Liver (tissue), 9 donors: ENCODE measurements around the gene ARPIN. TPM values are rescaled to one million over a fixed set of nuclear protein-coding genes. Genes with fewer than 3 reads are reported as not detected.

Experiments used
- DNase-seq: peaks from one replicate; pipeline ENCODE4 v3.0.0-alpha.2; 2017; ENCODE audit warnings: low spot score
- H3K27ac ChIP-seq, 2 donors: one replicate each; pipeline ENCODE4 v1.7.0; 2013; ENCODE audit warnings: inconsistent platforms in 2 of 2, low read length in 2 of 2, control low read depth in 1 of 2, low read depth in 1 of 2, mild to moderate bottlenecking in 1 of 2
- H3K27me3 ChIP-seq, 4 donors: one replicate each; pipeline versions ENCODE4 v1.6.1 to v1.7.0; 2013; ENCODE audit warnings: low read length in 3 of 4, inconsistent platforms in 1 of 4, mild to moderate bottlenecking in 1 of 4, moderate library complexity in 1 of 4; ENCODE audit not compliant: control insufficient read depth in 4 of 4, insufficient read depth in 4 of 4
- H3K36me3 ChIP-seq, 4 donors: one replicate each; pipeline versions ENCODE4 v1.6.1 to v1.7.0; 2013; ENCODE audit warnings: low read length in 3 of 4, mild to moderate bottlenecking in 3 of 4, low read depth in 1 of 4, moderate library complexity in 1 of 4; ENCODE audit not compliant: control insufficient read depth in 4 of 4, insufficient read depth in 3 of 4
- H3K4me1 ChIP-seq, 4 donors: one replicate each; pipeline versions ENCODE4 v1.6.1 to v1.7.0; 2013; ENCODE audit warnings: low read length in 3 of 4, mild to moderate bottlenecking in 3 of 4, moderate library complexity in 1 of 4; ENCODE audit not compliant: control insufficient read depth in 4 of 4, insufficient read depth in 4 of 4
- H3K4me3 ChIP-seq, 3 donors: one replicate each; pipeline versions ENCODE4 v1.6.1 to v1.7.0; 2013; ENCODE audit warnings: low read length in 3 of 3, control low read depth in 1 of 3, low read depth in 1 of 3, mild to moderate bottlenecking in 1 of 3
- H3K9ac ChIP-seq, 2 donors: one replicate each; pipeline ENCODE4 v1.7.0; 2013; ENCODE audit warnings: low read length in 2 of 2, mild to moderate bottlenecking in 2 of 2, moderate library complexity in 2 of 2, control low read depth in 1 of 2, low read depth in 1 of 2
- H3K9me3 ChIP-seq, 4 donors: one replicate each; pipeline versions ENCODE4 v1.6.1 to v1.7.0; 2013; ENCODE audit warnings: low read length in 3 of 4; ENCODE audit not compliant: control insufficient read depth in 4 of 4
- EGR1 ChIP-seq, 2 donors: IDR thresholded peaks; 2 replicates each; pipeline ENCODE4 v1.6.1; 2016 to 2018; ENCODE audit warnings: antibody characterized with exemption in 2 of 2, low read depth in 2 of 2
- FOXA1 ChIP-seq: IDR thresholded peaks from 2 replicates; pipeline ENCODE4 v1.6.1; 2016; ENCODE audit warnings: antibody characterized with exemption
- FOXA2 ChIP-seq: IDR thresholded peaks from 2 replicates; pipeline ENCODE4 v1.6.1; 2016; ENCODE audit warnings: antibody characterized with exemption
- GABPA ChIP-seq, 2 donors: IDR thresholded peaks in 1 of 2; conservative IDR thresholded peaks in 1 of 2; 2 replicates each; pipeline ENCODE4 v1.6.1; 2016; ENCODE audit warnings: antibody characterized with exemption in 2 of 2, mild to moderate bottlenecking in 1 of 2, moderate library complexity in 1 of 2
- HNF4A ChIP-seq, 2 donors: conservative IDR thresholded peaks; 2 replicates each; pipeline ENCODE4 v1.6.1; 2016; ENCODE audit warnings: antibody characterized with exemption in 2 of 2, mild to moderate bottlenecking in 2 of 2
- HNF4G ChIP-seq: IDR thresholded peaks from 2 replicates; pipeline ENCODE4 v1.6.1; 2016; ENCODE audit warnings: antibody characterized with exemption
- JUND ChIP-seq, 2 donors: IDR thresholded peaks; 2 replicates each; pipeline ENCODE4 v1.6.1; 2016; ENCODE audit warnings: antibody characterized with exemption in 2 of 2
- MAX ChIP-seq: IDR thresholded peaks from 2 replicates; pipeline ENCODE4 v1.6.1; 2016; ENCODE audit warnings: antibody characterized with exemption
- NR2F2 ChIP-seq: IDR thresholded peaks from 2 replicates; pipeline ENCODE4 v1.6.1; 2016; ENCODE audit warnings: antibody characterized with exemption
- REST ChIP-seq: IDR thresholded peaks from 2 replicates; pipeline ENCODE4 v1.6.1; 2016; ENCODE audit warnings: antibody characterized with exemption, mild to moderate bottlenecking
- RXRA ChIP-seq, 2 donors: IDR thresholded peaks; 2 replicates each; pipeline ENCODE4 v1.6.1; 2017 to 2018; ENCODE audit warnings: antibody characterized with exemption in 2 of 2, mild to moderate bottlenecking in 1 of 2
- SP1 ChIP-seq: IDR thresholded peaks from 2 replicates; pipeline ENCODE4 v1.6.1; 2018; ENCODE audit warnings: antibody characterized with exemption, mild to moderate bottlenecking
- TAF1 ChIP-seq: conservative IDR thresholded peaks from 2 replicates; pipeline ENCODE4 v1.6.1; 2016; ENCODE audit warnings: antibody characterized with exemption, mild to moderate bottlenecking
- YY1 ChIP-seq: IDR thresholded peaks from 2 replicates; pipeline ENCODE4 v1.6.1; 2016; ENCODE audit warnings: antibody characterized with exemption, mild to moderate bottlenecking
- WGBS: extraction: QIAGEN DNeasy Blood & Tissue Kit; methylation state at CpG from one replicate; pipeline ENCODE4 v1.1.7; 2013; 5-methylcytosine and 5-hydroxymethylcytosine counted together
- polyA plus RNA-seq, 2 donors: library from polyadenylated mRNA; stranded (reverse) in 1 of 2; unstranded in 1 of 2; fragments of 200-250 nt in 1 of 2; fragments of >200 nt in 1 of 2; fragmentation: Nextera tagmentation in 1 of 2; extraction: Ambion mirVana in 1 of 2; gene quantifications; one replicate each; pipeline versions ENCODE4 v1.2.1 to v1.2.3, GENCODE V29; 2013 to 2015
- total RNA-seq, 2 donors: library from RNA; depleted of rRNA; stranded (reverse); fragments of >200 nt; gene quantifications; one replicate each; pipeline ENCODE4 v1.2.3, GENCODE V29; 2014
- TF ChIP-seq, protein P1 (sequence below): IDR thresholded peaks from 2 replicates; pipeline ENCODE4 v1.6.1; 2016; ENCODE audit warnings: antibody characterized with exemption
- TF ChIP-seq, protein P2 (sequence below): IDR thresholded peaks from 2 replicates; pipeline ENCODE4 v1.6.1; 2016; ENCODE audit warnings: antibody characterized with exemption
- donor health status: healthy.
- donor health status: healthy.
- donor health status: healthy.
- donor health status: healthy.
- donor health status: healthy.

The ARPIN gene
- total and polyA plus RNA-seq, 4 donors: 1.6 to 7.2 (median 3.5) TPM

DNA sequence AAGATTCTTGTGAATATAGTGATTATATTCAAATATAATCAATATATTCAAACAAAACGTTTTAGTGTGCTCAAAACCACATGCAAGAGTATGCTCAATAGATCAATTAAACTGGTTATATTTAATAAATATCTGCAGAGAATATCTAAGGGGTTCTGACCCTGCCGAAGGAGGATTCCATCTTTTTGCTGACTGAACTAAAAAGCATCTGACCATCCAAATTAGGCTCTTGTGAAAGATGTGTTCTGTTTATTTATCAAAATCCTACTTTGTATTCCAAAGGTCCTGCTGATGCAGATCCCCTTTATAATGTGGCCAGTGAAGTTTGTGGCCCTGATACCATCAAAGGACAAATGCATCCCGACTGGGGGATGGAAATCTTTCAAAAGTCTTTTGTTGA lies 41.8 kb upstream of the ARPIN start:
- H3K36me3 ChIP-seq: no peaks in the 10 kb centered on the region
- no peak overlapping the region for H3K27ac ChIP-seq
- DNase-seq: no peak
- no peaks in the 10 kb centered on the region for H3K9me3 ChIP-seq
- H3K9ac ChIP-seq: no peak overlapping the region
- TF ChIP-seq YY1 (no peak), MAX (no peak), TAF1 (no peak), JUND (IDR thresholded peaks at IDR 0.05) (no peak), NR2F2 (no peak), REST (no peak), FOXA2 (no peak), GABPA (IDR thresholded peaks at IDR 0.05 in 1 of 2, conservative IDR thresholded peaks at IDR 0.05 in 1 of 2) (no peak), HNF4G (no peak), SP1 (no peak), FOXA1 (no peak)
- WGBS: 41% methylated on average over 3 of the region's 3 CpGs
- H3K27me3 ChIP-seq: no peaks in the 10 kb centered on the region
- no peak overlapping the region for H3K4me3 ChIP-seq
- H3K4me1 ChIP-seq: no peaks in the 10 kb centered on the region

DNA sequence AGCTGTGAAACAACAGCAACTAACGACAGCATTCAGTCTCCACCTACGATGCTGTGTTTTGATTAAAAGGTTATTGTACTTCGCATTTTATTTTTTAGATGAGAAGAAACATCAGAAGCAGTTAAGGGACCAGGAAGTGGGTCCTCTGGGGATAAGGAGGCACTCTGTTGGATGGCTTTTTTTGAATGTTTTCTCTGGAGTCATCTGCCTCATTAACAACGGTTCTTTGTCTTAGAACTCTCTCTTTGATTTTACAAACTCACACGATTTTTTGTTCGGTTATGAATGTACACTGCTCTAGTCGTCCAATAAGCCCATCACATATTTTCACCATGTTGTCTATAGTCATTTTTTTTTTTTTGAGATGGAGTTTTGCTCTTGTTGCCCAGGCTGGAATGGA lies 36.0 kb upstream of the ARPIN start:
- Histone ChIP-seq H3K36me3 (no peaks in the 10 kb centered on the region), H3K27ac (no peak overlapping the region), H3K9ac (no peak overlapping the region), H3K9me3 (no peaks in the 10 kb centered on the region), H3K27me3 (no peaks in the 10 kb centered on the region), H3K4me3 (no peak overlapping the region), H3K4me1 (peaks cover 0 to 4% (median 0%) of the 10 kb centered on the region in 4 donors)
- TF ChIP-seq, protein P1, sequence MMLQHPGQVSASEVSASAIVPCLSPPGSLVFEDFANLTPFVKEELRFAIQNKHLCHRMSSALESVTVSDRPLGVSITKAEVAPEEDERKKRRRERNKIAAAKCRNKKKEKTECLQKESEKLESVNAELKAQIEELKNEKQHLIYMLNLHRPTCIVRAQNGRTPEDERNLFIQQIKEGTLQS: no peak
- TF ChIP-seq REST: no peak
- no peak for TF ChIP-seq SP1
- no peak for TF ChIP-seq FOXA1
- TF ChIP-seq, protein P2, sequence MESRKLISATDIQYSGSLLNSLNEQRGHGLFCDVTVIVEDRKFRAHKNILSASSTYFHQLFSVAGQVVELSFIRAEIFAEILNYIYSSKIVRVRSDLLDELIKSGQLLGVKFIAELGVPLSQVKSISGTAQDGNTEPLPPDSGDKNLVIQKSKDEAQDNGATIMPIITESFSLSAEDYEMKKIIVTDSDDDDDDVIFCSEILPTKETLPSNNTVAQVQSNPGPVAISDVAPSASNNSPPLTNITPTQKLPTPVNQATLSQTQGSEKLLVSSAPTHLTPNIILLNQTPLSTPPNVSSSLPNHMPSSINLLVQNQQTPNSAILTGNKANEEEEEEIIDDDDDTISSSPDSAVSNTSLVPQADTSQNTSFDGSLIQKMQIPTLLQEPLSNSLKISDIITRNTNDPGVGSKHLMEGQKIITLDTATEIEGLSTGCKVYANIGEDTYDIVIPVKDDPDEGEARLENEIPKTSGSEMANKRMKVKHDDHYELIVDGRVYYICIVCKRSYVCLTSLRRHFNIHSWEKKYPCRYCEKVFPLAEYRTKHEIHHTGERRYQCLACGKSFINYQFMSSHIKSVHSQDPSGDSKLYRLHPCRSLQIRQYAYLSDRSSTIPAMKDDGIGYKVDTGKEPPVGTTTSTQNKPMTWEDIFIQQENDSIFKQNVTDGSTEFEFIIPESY: no peak
- no peak for TF ChIP-seq GABPA (IDR thresholded peaks at IDR 0.05 in 1 of 2, conservative IDR thresholded peaks at IDR 0.05 in 1 of 2)
- no peak for TF ChIP-seq EGR1 (IDR thresholded peaks at IDR 0.05; ENCODE audit: low read depth in 2 of 2)
- no peak for TF ChIP-seq YY1
- TF ChIP-seq RXRA (IDR thresholded peaks at IDR 0.05): no peak
- TF ChIP-seq HNF4A (conservative IDR thresholded peaks at IDR 0.05): no peak
- TF ChIP-seq MAX: no peak
- no peak for TF ChIP-seq NR2F2
- WGBS: 87% methylated on average over 7 of the region's 7 CpGs
- no peak for DNase-seq
